NCI-H2196 treated with DMSO at 0.1 percent for 48 hours (cell line): ENCODE measurements around the gene ABCA8.
"Not testable (repeated sequence)": the region's sequence is repeated elsewhere in the genome, so short reads cannot be mapped to it uniquely, and the experiment has no call there.

Source experiments
- DNase-seq: peaks from one replicate; lab custom pipeline; 2025; ENCODE audit not compliant: unreplicated experiment; lab: John Stamatoyannopoulos, UW

Gene ABCA8

GRCh38 chr17:68955181-68955841 lies at the start of gene ABCA8:
TSS of gene ABCA8 (minus strand) at chr17:68955392. CDS start at chr17:68942034, 13,358 bp downstream.
- DNase-seq = no peak

- not testable (repeated sequence) for DNase-seq
Observed at GRCh38 chr17:69004759-69005158, 49.6 kb upstream of the ABCA8 start.

- DNase-seq = not testable (repeated sequence)
Observed at GRCh38 chr17:68999743-69000142, 44.6 kb upstream of the ABCA8 start.

GRCh38 chr17:68993112-68993511 lies 37.9 kb upstream of the ABCA8 start:
- DNase-seq = no peak

GRCh38 chr17:68987966-68988365 lies 32.8 kb upstream of the ABCA8 start:
- no peak for DNase-seq

- no peak for DNase-seq
Observed at GRCh38 chr17:68981288-68981687, 26.1 kb upstream of the ABCA8 start.

- no peak for DNase-seq
Observed at GRCh38 chr17:68973098-68973846, 18.1 kb upstream of the ABCA8 start.

- DNase-seq = no peak
Observed at GRCh38 chr17:68972119-68972704, 17.0 kb upstream of the ABCA8 start.

- DNase-seq = no peak
Observed at GRCh38 chr17:68969101-68969500, 13.9 kb upstream of the ABCA8 start.

- no peak for DNase-seq
Observed at GRCh38 chr17:68963958-68964357, 8.8 kb upstream of the ABCA8 start.

- no peak for DNase-seq
Observed at GRCh38 chr17:68961214-68961882, 6.2 kb upstream of the ABCA8 start.

- not testable (repeated sequence) for DNase-seq
Observed at GRCh38 chr17:68959117-68959516, 3.9 kb upstream of the ABCA8 start.

GRCh38 chr17:68957944-68958343 lies 2.8 kb upstream of the ABCA8 start:
- no peak for DNase-seq

GRCh38 chr17:68954146-68954896 lies 871 bp downstream of the ABCA8 start:
- no peak for DNase-seq

GRCh38 chr17:68953340-68953997 lies 1.7 kb downstream of the ABCA8 start:
- no peak for DNase-seq

- no peak for DNase-seq
Observed at GRCh38 chr17:68950725-68951124, 4.5 kb downstream of the ABCA8 start.

- DNase-seq = not testable (repeated sequence)
Observed at GRCh38 chr17:68947868-68948267, 7.3 kb downstream of the ABCA8 start.

GRCh38 chr17:68944435-68945035 lies 10.7 kb downstream of the ABCA8 start:
- no peak for DNase-seq

GRCh38 chr17:68943812-68944182 lies 11.4 kb downstream of the ABCA8 start:
- not testable (repeated sequence) for DNase-seq
